Measurements from ENCODE around the gene CACNA1A.

DNA sequence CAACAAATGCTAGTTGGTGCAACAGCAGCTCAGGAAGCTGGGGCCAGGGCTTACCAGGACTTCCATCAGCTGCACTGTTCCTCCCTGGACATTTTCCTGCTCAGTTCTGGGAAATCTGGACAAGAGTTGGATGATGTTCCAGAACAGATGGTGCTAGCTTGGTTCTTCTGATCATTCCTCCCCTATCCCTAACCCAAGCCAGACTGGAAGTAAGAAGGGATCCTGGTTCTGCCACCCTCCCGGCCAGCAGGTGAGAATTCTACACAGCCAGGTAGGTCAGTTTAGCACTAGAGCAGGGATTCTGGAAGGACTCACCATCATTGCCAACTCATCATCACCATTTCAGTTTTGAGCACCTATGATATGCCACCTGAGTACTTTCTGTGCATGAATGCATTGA is 30.2 kb downstream of the CACNA1A start:
- TF ChIP-seq POLR2A (IDR thresholded peaks at IDR 0.05; ENCODE audit: low read length) (no peak), JUN (IDR thresholded peaks at IDR 0.05) (no peak), NPAS2 (CRISPR knock-in tag; IDR thresholded peaks at IDR 0.05; ENCODE audit: borderline replicate concordance) (no peak), EP300 (IDR thresholded peaks at IDR 0.05) (no peak), RCOR1 (IDR thresholded peaks at IDR 0.05; ENCODE audit: low read depth, low read length) (no peak), KDM5A (IDR thresholded peaks at IDR 0.05) (no peak), MYC (IDR thresholded peaks at IDR 0.05; ENCODE audit: borderline replicate concordance, low read length) (no peak), HOXA7 (CRISPR knock-in tag; IDR thresholded peaks at IDR 0.05) (no peak)
- TF ChIP-seq, protein P1, sequence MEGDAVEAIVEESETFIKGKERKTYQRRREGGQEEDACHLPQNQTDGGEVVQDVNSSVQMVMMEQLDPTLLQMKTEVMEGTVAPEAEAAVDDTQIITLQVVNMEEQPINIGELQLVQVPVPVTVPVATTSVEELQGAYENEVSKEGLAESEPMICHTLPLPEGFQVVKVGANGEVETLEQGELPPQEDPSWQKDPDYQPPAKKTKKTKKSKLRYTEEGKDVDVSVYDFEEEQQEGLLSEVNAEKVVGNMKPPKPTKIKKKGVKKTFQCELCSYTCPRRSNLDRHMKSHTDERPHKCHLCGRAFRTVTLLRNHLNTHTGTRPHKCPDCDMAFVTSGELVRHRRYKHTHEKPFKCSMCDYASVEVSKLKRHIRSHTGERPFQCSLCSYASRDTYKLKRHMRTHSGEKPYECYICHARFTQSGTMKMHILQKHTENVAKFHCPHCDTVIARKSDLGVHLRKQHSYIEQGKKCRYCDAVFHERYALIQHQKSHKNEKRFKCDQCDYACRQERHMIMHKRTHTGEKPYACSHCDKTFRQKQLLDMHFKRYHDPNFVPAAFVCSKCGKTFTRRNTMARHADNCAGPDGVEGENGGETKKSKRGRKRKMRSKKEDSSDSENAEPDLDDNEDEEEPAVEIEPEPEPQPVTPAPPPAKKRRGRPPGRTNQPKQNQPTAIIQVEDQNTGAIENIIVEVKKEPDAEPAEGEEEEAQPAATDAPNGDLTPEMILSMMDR (IDR thresholded peaks at IDR 0.05) = no peak
- TF ChIP-seq, protein P2, sequence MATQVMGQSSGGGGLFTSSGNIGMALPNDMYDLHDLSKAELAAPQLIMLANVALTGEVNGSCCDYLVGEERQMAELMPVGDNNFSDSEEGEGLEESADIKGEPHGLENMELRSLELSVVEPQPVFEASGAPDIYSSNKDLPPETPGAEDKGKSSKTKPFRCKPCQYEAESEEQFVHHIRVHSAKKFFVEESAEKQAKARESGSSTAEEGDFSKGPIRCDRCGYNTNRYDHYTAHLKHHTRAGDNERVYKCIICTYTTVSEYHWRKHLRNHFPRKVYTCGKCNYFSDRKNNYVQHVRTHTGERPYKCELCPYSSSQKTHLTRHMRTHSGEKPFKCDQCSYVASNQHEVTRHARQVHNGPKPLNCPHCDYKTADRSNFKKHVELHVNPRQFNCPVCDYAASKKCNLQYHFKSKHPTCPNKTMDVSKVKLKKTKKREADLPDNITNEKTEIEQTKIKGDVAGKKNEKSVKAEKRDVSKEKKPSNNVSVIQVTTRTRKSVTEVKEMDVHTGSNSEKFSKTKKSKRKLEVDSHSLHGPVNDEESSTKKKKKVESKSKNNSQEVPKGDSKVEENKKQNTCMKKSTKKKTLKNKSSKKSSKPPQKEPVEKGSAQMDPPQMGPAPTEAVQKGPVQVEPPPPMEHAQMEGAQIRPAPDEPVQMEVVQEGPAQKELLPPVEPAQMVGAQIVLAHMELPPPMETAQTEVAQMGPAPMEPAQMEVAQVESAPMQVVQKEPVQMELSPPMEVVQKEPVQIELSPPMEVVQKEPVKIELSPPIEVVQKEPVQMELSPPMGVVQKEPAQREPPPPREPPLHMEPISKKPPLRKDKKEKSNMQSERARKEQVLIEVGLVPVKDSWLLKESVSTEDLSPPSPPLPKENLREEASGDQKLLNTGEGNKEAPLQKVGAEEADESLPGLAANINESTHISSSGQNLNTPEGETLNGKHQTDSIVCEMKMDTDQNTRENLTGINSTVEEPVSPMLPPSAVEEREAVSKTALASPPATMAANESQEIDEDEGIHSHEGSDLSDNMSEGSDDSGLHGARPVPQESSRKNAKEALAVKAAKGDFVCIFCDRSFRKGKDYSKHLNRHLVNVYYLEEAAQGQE (IDR thresholded peaks at IDR 0.05) = no peak
- TF ChIP-seq, protein P3, sequence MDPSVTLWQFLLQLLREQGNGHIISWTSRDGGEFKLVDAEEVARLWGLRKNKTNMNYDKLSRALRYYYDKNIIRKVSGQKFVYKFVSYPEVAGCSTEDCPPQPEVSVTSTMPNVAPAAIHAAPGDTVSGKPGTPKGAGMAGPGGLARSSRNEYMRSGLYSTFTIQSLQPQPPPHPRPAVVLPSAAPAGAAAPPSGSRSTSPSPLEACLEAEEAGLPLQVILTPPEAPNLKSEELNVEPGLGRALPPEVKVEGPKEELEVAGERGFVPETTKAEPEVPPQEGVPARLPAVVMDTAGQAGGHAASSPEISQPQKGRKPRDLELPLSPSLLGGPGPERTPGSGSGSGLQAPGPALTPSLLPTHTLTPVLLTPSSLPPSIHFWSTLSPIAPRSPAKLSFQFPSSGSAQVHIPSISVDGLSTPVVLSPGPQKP (IDR thresholded peaks at IDR 0.05; ENCODE audit: low read depth, low read length) = no peak
- TF ChIP-seq, protein P4, sequence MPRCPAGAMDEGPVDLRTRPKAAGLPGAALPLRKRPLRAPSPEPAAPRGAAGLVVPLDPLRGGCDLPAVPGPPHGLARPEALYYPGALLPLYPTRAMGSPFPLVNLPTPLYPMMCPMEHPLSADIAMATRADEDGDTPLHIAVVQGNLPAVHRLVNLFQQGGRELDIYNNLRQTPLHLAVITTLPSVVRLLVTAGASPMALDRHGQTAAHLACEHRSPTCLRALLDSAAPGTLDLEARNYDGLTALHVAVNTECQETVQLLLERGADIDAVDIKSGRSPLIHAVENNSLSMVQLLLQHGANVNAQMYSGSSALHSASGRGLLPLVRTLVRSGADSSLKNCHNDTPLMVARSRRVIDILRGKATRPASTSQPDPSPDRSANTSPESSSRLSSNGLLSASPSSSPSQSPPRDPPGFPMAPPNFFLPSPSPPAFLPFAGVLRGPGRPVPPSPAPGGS (IDR thresholded peaks at IDR 0.05) = no peak
